Activated gamma-delta T cell treated with anti-CD3 and anti-CD28 coated beads, Interleukin-2, amount 50 U/mL, for 16 hours (primary cell): ENCODE measurements around the gene CFD.

Source experiments
- DNase-seq: peaks from one replicate; pipeline ENCODE4 v3.0.0-alpha.2; 2020; ENCODE audit warnings: low read depth

The CFD gene

DNA sequence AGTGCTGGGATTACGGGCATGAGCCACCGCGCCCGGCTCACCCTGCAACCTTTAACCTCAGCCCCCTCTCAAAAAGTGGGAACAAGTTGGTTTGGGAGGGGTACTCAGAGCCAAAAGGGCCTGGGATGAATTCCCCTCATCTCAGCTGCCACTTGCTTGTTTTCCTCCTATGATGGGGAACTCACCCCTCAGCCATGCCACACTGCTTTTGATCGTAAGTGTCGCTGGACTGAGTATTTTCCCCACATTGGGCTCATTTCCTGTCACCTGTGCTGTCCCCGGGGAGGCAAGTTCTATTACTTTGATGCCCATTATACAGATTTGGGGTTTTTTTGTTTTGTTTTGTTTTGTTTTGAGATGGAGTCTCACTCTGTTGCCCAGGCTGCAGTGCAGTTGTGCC, 47.0 kb downstream of the CFD start:
- DNase-seq = no peak

DNA sequence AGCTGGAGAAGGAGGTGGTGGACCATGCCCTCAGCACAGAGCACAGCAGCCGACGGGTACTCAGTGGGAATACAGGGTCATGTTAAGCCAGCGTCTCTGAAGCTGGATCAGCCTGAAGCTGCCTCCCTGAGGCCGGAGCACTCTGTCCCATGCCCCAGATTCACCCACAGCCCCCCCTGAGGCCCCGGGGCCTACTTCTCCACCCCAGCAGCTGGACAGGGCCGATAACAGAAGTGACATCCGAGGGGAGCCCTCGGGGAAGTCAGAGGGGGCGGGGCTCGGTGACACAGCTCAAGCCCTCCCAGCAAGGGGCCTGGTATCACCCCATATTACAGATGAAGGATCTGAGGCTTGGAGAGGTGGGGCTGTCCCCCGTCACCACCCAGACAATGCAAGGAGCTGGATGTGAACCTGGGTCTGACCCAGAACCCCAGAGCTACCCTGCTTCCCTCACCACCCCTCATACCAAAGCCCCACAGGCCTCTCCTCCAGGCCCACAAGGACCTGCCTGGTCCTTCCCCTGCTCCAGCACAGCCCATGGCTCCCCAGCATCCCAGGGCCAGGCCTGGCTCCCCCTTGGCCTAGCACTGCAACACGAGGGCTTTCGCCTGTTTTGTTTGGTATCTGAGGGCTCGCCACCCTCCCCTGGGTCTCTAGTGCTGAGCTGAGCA, 47.9 kb downstream of the CFD start:
- DNase-seq = no peak

DNA sequence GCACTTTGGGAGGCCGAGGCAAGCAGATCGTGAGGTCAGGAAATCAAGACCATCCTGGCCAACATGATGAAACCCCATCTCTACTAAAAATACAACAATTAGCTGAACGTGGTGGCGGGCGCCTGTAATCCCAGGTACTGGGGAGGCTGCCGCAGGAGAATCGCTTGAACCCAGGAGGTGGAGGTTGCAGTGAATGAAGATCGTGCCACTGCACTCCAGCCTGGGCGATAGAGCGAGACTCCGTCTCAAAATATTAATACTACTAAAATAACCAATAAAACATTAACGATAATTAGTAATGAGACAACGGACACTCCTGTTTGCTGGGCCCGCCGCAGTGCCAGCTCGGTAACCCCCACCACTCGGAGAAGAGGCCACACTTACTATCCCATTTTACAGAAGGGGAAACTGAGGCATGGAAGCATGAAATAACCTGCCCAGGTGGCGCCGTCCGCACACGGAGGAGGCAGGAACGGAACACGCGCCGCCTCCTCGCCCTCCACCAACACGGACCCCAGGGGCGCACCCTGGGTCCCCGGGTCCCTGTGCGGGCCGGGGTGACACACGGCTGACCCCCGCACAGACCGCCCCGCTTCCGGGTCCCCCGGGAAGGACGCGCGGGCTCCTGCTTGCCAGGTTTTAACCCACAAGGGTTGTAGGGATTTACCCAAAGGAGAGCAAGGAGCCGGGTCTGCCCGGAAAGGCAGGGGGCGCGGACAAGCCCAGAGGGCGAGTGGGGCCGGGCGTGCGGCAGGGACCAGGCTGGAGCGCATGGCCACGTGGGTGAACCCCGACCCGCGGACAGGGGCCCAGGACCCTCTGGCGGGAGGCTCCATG, 52.0 kb downstream of the CFD start:
- DNase-seq = no peak

DNA sequence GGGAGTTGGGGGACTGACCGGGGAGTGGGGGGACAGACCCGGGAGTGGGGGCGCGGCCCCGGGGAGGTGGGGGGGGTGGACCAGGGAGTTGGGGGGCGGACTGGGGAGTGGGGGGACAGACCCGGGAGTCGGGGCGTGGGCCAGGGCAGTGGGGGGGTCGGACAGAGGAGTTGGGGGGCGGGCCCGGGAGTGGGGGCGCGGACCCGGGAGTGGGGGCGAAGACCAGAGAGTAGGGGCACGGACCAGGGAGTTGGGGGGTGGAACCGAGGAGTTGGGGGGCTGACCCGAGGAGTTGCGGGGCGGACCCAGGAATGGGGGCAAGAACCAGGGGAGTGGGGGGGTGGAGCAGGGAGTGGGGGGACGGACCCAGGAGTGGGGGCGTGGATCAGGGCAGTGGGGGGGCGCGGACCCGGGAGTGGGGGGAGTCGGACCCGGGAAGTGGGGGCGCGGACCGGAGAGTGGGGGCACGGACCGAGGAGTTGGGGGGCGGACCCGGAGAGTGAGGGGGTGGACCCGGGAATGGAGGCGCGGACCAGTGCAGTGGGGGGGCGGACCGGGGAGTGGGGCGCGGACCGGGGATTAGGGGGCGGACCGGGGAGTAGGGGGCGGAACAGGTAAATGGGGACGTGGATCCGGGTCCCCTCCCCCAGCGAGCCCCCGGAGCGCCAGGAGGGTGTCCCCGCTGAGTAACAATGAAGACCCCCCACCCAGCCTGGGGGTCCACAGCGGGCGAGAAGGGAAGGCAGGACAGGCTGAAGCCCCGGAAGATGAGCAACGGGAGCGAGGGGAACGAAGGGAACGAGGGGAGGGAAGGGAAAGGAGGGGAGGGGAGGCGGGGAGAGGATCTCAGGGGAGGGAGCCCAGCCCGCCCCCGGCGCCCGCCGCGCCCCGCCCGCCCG, 53.0 kb downstream of the CFD start:
- DNase-seq = no peak
